Endothelial cell of umbilical vein (primary cell): ENCODE results near the gene DENND5B. TPM values are rescaled to one million over a fixed set of nuclear protein-coding genes. Genes with fewer than 3 reads are reported as not detected.

Source experiments
- BruUV-seq: library from RNA; stranded (reverse); fragments of 400-500 nt; replicated peaks from 2 replicates; lab custom pipeline; 2021; lab: Mats Ljungman, UMichigan
- CTCF ChIA-PET: fragments of 300-600, 350-600 bp; sonication (Branson Sonifier 250); formaldehyde crosslinking; loops from one replicate; lab custom pipeline; 2021; ENCODE audit warnings: antibody characterized with exemption, inconsistent platforms; lab: Charles Lee
- POLR2A ChIA-PET: fragments of 300-600, 350-600 bp; sonication (Branson Sonifier 250); formaldehyde crosslinking; loops from one replicate; lab custom pipeline; 2021; ENCODE audit warnings: antibody characterized with exemption, inconsistent platforms; lab: Charles Lee
- DNase-seq: peaks from one replicate; pipeline ENCODE4 v3.0.0-alpha.2; 2011; ENCODE audit warnings: low read depth, low spot score
- FAIRE-seq: peaks from 2 replicates; lab custom pipeline; 2011; peaks lifted over from hg19 to GRCh38; lab: Jason Lieb, UNC
- H2AFZ ChIP-seq: 2 replicates; pipeline ENCODE4 v1.6.0; 2012; ENCODE audit warnings: low read depth, low read length, control low read depth, inconsistent platforms
- H3K27ac ChIP-seq: 2 replicates; pipeline ENCODE4 v1.5.1; 2011; ENCODE audit warnings: low read depth, mild to moderate bottlenecking, control low read depth, low read length, moderate library complexity; ENCODE audit not compliant: insufficient read depth
- H3K27me3 ChIP-seq, 2 experiments: 2 replicates each; pipeline versions ENCODE4 v1.6.0 to v1.6.1; 2011; ENCODE audit warnings: low read length in 2 of 2, mixed read lengths in 1 of 2; ENCODE audit not compliant: control insufficient read depth in 2 of 2, insufficient read depth in 2 of 2
- H3K36me3 ChIP-seq, 2 experiments: 2 replicates in 1 of 2; 3 replicates in 1 of 2; pipeline ENCODE4 v1.5.1; 2011; ENCODE audit warnings: low read length in 2 of 2, mild to moderate bottlenecking in 1 of 2, moderate library complexity in 1 of 2; ENCODE audit not compliant: control insufficient read depth in 2 of 2, insufficient read depth in 2 of 2; ENCODE audit errors: extremely low read depth in 1 of 2
- H3K4me1 ChIP-seq: 3 replicates; pipeline ENCODE4 v1.5.1; 2011; ENCODE audit warnings: mild to moderate bottlenecking, low read length; ENCODE audit not compliant: control insufficient read depth, insufficient read depth; ENCODE audit errors: extremely low read depth
- H3K4me2 ChIP-seq: 2 replicates; pipeline ENCODE4 v1.6.1; 2011; ENCODE audit warnings: low read length, control low read depth, mixed read lengths; ENCODE audit not compliant: insufficient read depth
- H3K4me3 ChIP-seq, 3 experiments: fragments of 200-600 bp in 1 of 3; sonication (generic), shearing (Covaris generic) in 1 of 3; replicated peaks in 1 of 3; 2 replicates each; pipeline ENCODE4 v1.5.1; 2011 to 2016; ENCODE audit warnings: control low read depth in 3 of 3, low read length in 3 of 3, mild to moderate bottlenecking in 2 of 3, inconsistent platforms in 1 of 3, low read depth in 1 of 3, moderate library complexity in 1 of 3; ENCODE audit not compliant: insufficient read depth in 1 of 3
- H3K79me2 ChIP-seq: 2 replicates; pipeline ENCODE4 v1.6.0; 2012; ENCODE audit warnings: low read length, inconsistent platforms; ENCODE audit not compliant: control insufficient read depth, insufficient read depth
- H3K9ac ChIP-seq: replicated peaks from 2 replicates; pipeline ENCODE3; 2011; ENCODE audit warnings: low read length, control low read depth; ENCODE audit not compliant: insufficient read depth; ENCODE audit errors: extremely low read depth
- H3K9me1 ChIP-seq: replicated peaks from 3 replicates; pipeline ENCODE4 v1.6.0; 2011; ENCODE audit warnings: mild to moderate bottlenecking, low read length; ENCODE audit not compliant: control insufficient read depth, insufficient read depth; ENCODE audit errors: extremely low read depth
- H3K9me3 ChIP-seq: replicated peaks from 2 replicates; pipeline ENCODE4 v1.5.1; 2012; ENCODE audit warnings: low read length, inconsistent platforms; ENCODE audit not compliant: control insufficient read depth, insufficient read depth
- H4K20me1 ChIP-seq: replicated peaks from 2 replicates; pipeline ENCODE3; 2011; ENCODE audit warnings: mild to moderate bottlenecking, low read length; ENCODE audit not compliant: control insufficient read depth, insufficient read depth; ENCODE audit errors: extremely low read depth
- CTCF ChIP-seq, 2 donors: IDR thresholded peaks; 1 replicate in 1 of 2; 2 replicates in 1 of 2; pipeline ENCODE4 v1.5.1; 2011; ENCODE audit warnings: low read length in 2 of 2, mild to moderate bottlenecking in 2 of 2, moderate library complexity in 2 of 2, control low read depth in 1 of 2, inconsistent platforms in 1 of 2, low read depth in 1 of 2; ENCODE audit not compliant: insufficient read depth in 1 of 2; ENCODE audit errors: extremely low read depth in 1 of 2
- EZH2 ChIP-seq: IDR thresholded peaks from 2 replicates; pipeline ENCODE4 v1.6.1; 2012; ENCODE audit warnings: borderline replicate concordance, low read depth, mild to moderate bottlenecking, moderate library complexity, low read length, inconsistent platforms; ENCODE audit not compliant: severe bottlenecking
- FOS ChIP-seq: IDR thresholded peaks from 2 replicates; pipeline ENCODE4 v1.6.1; 2011; ENCODE audit warnings: mild to moderate bottlenecking, low read length, moderate library complexity, borderline replicate concordance; ENCODE audit not compliant: insufficient read depth
- GATA2 ChIP-seq: IDR thresholded peaks from 2 replicates; pipeline ENCODE4 v1.7.0; 2011; ENCODE audit warnings: low read depth, mild to moderate bottlenecking, moderate library complexity, mixed read lengths, low read length; ENCODE audit not compliant: insufficient read length, insufficient read depth
- JUN ChIP-seq: IDR thresholded peaks from 2 replicates; pipeline ENCODE4 v1.6.1; 2011; ENCODE audit warnings: borderline replicate concordance, low read depth; ENCODE audit not compliant: insufficient read length, insufficient read depth
- MAX ChIP-seq: IDR thresholded peaks from 2 replicates; pipeline ENCODE4 v1.6.1; 2011; ENCODE audit not compliant: insufficient read depth, insufficient read length
- MYC ChIP-seq: IDR thresholded peaks from one replicate; pipeline ENCODE4 v1.6.1; 2011; ENCODE audit warnings: mild to moderate bottlenecking, low read depth, low read length
- POLR2A ChIP-seq: IDR thresholded peaks from 2 replicates; pipeline ENCODE4 v1.6.1; 2012; ENCODE audit warnings: low read depth, mild to moderate bottlenecking, control low read depth, low read length
- POLR2AphosphoS5 ChIP-seq: IDR thresholded peaks from 2 replicates; pipeline ENCODE4 v1.6.1; 2012; ENCODE audit warnings: low read depth, mild to moderate bottlenecking, control low read depth, low read length, moderate library complexity; ENCODE audit not compliant: insufficient read depth
- dilution Hi-C: fragments of 300-500 bp; cut with MboI; formaldehyde crosslinking; loops from one replicate; pipeline ENCODE4 v1.15.0; 2019; ENCODE audit warnings: low sequenced_read_pairs; ENCODE audit not compliant: extremely low pct_ligation_motif_present
- intact Hi-C: fragments of 100-400 bp; cut with micrococcal nuclease; formaldehyde crosslinking; loops from one replicate; pipeline ENCODE4 v1.10.0; 2022
- polyA plus RNA-seq, 4 experiments: library from polyadenylated mRNA; depleted of rRNA in 3 of 4; stranded (reverse) in 3 of 4; unstranded in 1 of 4; fragments of >200 nt; gene quantifications; 2 replicates each; pipeline versions ENCODE4 v1.2.1 to v1.2.3, GENCODE V29; 2011 to 2012; ENCODE audit warnings: missing spikeins in 1 of 4
- total RNA-seq: library from RNA; stranded (reverse); gene quantifications from 2 replicates; pipeline ENCODE4 v1.2.3, GENCODE V29; 2021

Gene DENND5B
- total and polyA plus RNA-seq, 2 donors (not counting 3 experiments of a cell fraction or from before 2014, with no cell fraction given), result 10.3 to 18.3 TPM

DNA sequence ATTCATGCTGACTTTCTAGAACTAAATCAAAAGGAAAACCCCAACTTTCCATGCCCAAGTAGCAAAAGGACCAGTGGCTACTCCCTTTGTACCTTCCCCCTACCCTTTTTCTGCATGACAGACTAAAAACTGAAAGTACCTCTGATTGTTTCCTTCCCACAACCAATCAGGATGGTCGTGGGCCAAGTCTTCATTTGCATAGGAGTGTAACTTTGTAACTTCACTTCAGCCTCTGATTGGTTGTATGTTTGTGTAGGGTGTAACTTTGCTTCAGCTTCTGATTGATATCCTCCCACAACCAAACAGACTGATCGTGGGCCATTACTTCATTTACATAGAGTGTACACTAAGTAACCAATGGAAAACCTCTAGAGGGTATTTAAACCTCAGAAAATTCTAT lies 96.5 kb downstream of the DENND5B start:
- intact Hi-C loops, result no loop called here
- no TSS peak for BruUV-seq
- Histone ChIP-seq H3K4me2 (no peak overlapping the region), H3K9me1 (no peaks in the 10 kb centered on the region), H3K9ac (no peak overlapping the region), H3K4me3 (no peak overlapping the region), H3K4me1 (peaks cover 35% of the 10 kb centered on the region), H3K27me3 (no peaks in the 10 kb centered on the region), H3K27ac (no peak overlapping the region), H3K79me2 (no peaks in the 10 kb centered on the region), H3K36me3 (no peaks in the 10 kb centered on the region), H4K20me1 (no peaks in the 10 kb centered on the region), H2AFZ (no peak overlapping the region), H3K9me3 (no peaks in the 10 kb centered on the region)
- ChIA-PET POLR2A (no interaction called here), CTCF (no interaction called here)
- FAIRE-seq (no peak), DNase-seq (no peak)
- dilution Hi-C loops, result no loop called here
- TF ChIP-seq GATA2 (no peak), POLR2AphosphoS5 (no peak), CTCF (IDR thresholded peaks at IDR 0.05; ENCODE audit: extremely low read depth in 1 of 2, insufficient read depth in 1 of 2, low read depth in 1 of 2, low read length in 2 of 2) (no peak), MYC (no peak), MAX (no peak), POLR2A (no peak), JUN (no peak), FOS (no peak), EZH2 (no peak)
